NB4 (cell line): ENCODE data around the gene SPSB4.

ENCODE experiments used
- DNase-seq: peaks from one replicate; pipeline ENCODE4 v3.0.0; 2010; ENCODE audit warnings: low read depth
- H3K4me3 ChIP-seq: one replicate; pipeline ENCODE4 v1.5.1; 2011; ENCODE audit warnings: mild to moderate bottlenecking, low read depth, low read length, moderate library complexity
- CTCF ChIP-seq: IDR thresholded peaks from one replicate; pipeline ENCODE4 v1.5.1; 2012; ENCODE audit warnings: low read depth, low read length
- MAX ChIP-seq: IDR thresholded peaks from 2 replicates; pipeline ENCODE4 v1.6.1; 2011; ENCODE audit warnings: low read depth, low read length
- MYC ChIP-seq: IDR thresholded peaks from 2 replicates; pipeline ENCODE4 v1.6.1; 2011; ENCODE audit warnings: low read depth, low read length
- POLR2A ChIP-seq: IDR thresholded peaks from 2 replicates; pipeline ENCODE4 v1.6.1; 2011; ENCODE audit warnings: mild to moderate bottlenecking; ENCODE audit not compliant: insufficient read length; ENCODE audit errors: extremely low read depth

SPSB4 gene

GRCh38 chr3:141030296-141030695 is 20.9 kb upstream of the SPSB4 start:
- no peak overlapping the region for H3K4me3 ChIP-seq
- TF ChIP-seq MYC (no peak), MAX (no peak), CTCF (no peak), POLR2A (no peak)
- no peak for DNase-seq

- H3K4me3 ChIP-seq: no peak overlapping the region
- DNase-seq: no peak
- TF ChIP-seq MYC (no peak), CTCF (no peak), POLR2A (no peak), MAX (no peak)
These were observed 11.6 kb upstream of the SPSB4 start for GRCh38 chr3:141039589-141039988.

- TF ChIP-seq MAX: no peak
- TF ChIP-seq MYC: no peak
- no peak for TF ChIP-seq CTCF
- TF ChIP-seq POLR2A: no peak
- no peak overlapping the region for H3K4me3 ChIP-seq
- no peak for DNase-seq
These were observed 6.2 kb upstream of the SPSB4 start for GRCh38 chr3:141044695-141045641.

- no peak for DNase-seq
- no peak for TF ChIP-seq POLR2A
- TF ChIP-seq MAX: no peak
These were observed 5.3 kb upstream of the SPSB4 start for GRCh38 chr3:141045849-141046248.

GRCh38 chr3:141047168-141047567 is 4.0 kb upstream of the SPSB4 start:
- TF ChIP-seq POLR2A: no peak
- no peak for TF ChIP-seq CTCF
- TF ChIP-seq MYC: no peak
- TF ChIP-seq MAX: no peak
- DNase-seq: no peak
- no peak overlapping the region for H3K4me3 ChIP-seq

More at GRCh38 chr3:141045849-141046248, 5.3 kb upstream of the SPSB4 start:
- no peak overlapping the region for H3K4me3 ChIP-seq

GRCh38 chr3:141049681-141050080 is 1.5 kb upstream of the SPSB4 start:
- no peak overlapping the region for H3K4me3 ChIP-seq
- DNase-seq: peak; percentile 42
- no peak for TF ChIP-seq MYC
- TF ChIP-seq MAX: no peak
- no peak for TF ChIP-seq POLR2A
- TF ChIP-seq CTCF: peak; percentile 47
